PC-9 (cell line): Measurements from ENCODE around the gene ATP13A2.

ENCODE experiments used
- CTCF ChIP-seq: fragments of 200-600 bp; sonication (generic); conservative IDR thresholded peaks from 2 replicates; pipeline ENCODE4 v1.6.1; 2017; ENCODE audit warnings: mixed run types, antibody characterized with exemption, mild to moderate bottlenecking, moderate library complexity
- EZH2 ChIP-seq: fragments of 200-600 bp; sonication (generic); IDR thresholded peaks from 2 replicates; pipeline ENCODE4 v1.8.0; 2017; ENCODE audit warnings: antibody characterized with exemption, low read depth

GRCh38 chr1:17011439-17012307 lies at the start of gene ATP13A2:
- no peak for TF ChIP-seq CTCF
- no peak for TF ChIP-seq EZH2
